ENCODE data around the gene RIC3. TPM values are rescaled to one million over a fixed set of nuclear protein-coding genes. Genes with fewer than 3 reads are reported as not detected.

Gene RIC3
- 1 to 10 TPM; 3.2 to 7.3 (median 5.7) TPM for polyA plus RNA-seq (ENCODE audit: low read depth in 6 of 6)

- Mint-ChIP-seq H3K4me1 (peaks cover 26 to 50% (median 37%) of the 10 kb centered on the region in 3 donors), H3K36me3 (peaks cover 8 to 17% of the 10 kb centered on the region in 2 donors), H3K27me3 (peaks cover 20 to 53% (median 53%) of the 10 kb centered on the region in 3 donors), H3K9me3 (peaks cover 0 to 9% (median 4%) of the 10 kb centered on the region in 7 donors), H3K27ac (peak within 1 kb of the TSS in 5 of 6 donors; percentile 26 to 89 (median 79)), H3K4me3 (peak within 1 kb of the TSS; percentile 81 to 98 (median 96))
- DNase-seq: peak; percentile 61
- ATAC-seq (ENCODE audit: low read depth in 2 of 2): peak; percentile 91
Measured at GRCh38 chr11:8168485-8169257, at the start of gene RIC3. Gene RIC3, minus strand, starts transcription at chr11:8169025. Its CDS starts 36 bp downstream, at chr11:8168989.

- H3K4me3 Mint-ChIP-seq: no peak overlapping the region
- H3K36me3 Mint-ChIP-seq: no peaks in the 10 kb centered on the region
- no peak overlapping the region for H3K27ac Mint-ChIP-seq
- H3K4me1 Mint-ChIP-seq: no peaks in the 10 kb centered on the region
- ATAC-seq (ENCODE audit: low read depth in 2 of 2): no peak
- no peaks in the 10 kb centered on the region for H3K9me3 Mint-ChIP-seq
- no peak for DNase-seq
- peaks cover 0 to 12% (median 0%) of the 10 kb centered on the region in 3 donors for H3K27me3 Mint-ChIP-seq
Measured at GRCh38 chr11:8218409-8218808, 49.6 kb upstream of the RIC3 start.

- DNase-seq (no peak), ATAC-seq (ENCODE audit: low read depth in 2 of 2) (no peak)
- Mint-ChIP-seq H3K4me1 (no peaks in the 10 kb centered on the region), H3K4me3 (no peak overlapping the region), H3K27me3 (peaks cover 0 to 10% (median 0%) of the 10 kb centered on the region in 3 donors), H3K9me3 (no peaks in the 10 kb centered on the region), H3K36me3 (no peaks in the 10 kb centered on the region), H3K27ac (no peak overlapping the region)
Measured at GRCh38 chr11:8217926-8218325, 49.1 kb upstream of the RIC3 start.

- no peak overlapping the region for H3K4me3 Mint-ChIP-seq
- no peak overlapping the region for H3K27ac Mint-ChIP-seq
- no peaks in the 10 kb centered on the region for H3K4me1 Mint-ChIP-seq
- ATAC-seq (ENCODE audit: low read depth in 2 of 2) (no peak), DNase-seq (no peak)
- peaks cover 0 to 10% (median 0%) of the 10 kb centered on the region in 3 donors for H3K27me3 Mint-ChIP-seq
- no peaks in the 10 kb centered on the region for H3K36me3 Mint-ChIP-seq
- H3K9me3 Mint-ChIP-seq: no peaks in the 10 kb centered on the region
Measured at GRCh38 chr11:8217136-8217535, 48.3 kb upstream of the RIC3 start.

- Mint-ChIP-seq H3K4me3 (no peak overlapping the region), H3K27ac (no peak overlapping the region)
- DNase-seq: no peak
Measured at GRCh38 chr11:8213376-8213775, 44.6 kb upstream of the RIC3 start.

GRCh38 chr11:8209208-8209807, 40.5 kb upstream of the RIC3 start:
- ATAC-seq (ENCODE audit: low read depth in 2 of 2): peak; percentile 22 to 50
- Mint-ChIP-seq H3K27me3 (no peaks in the 10 kb centered on the region), H3K4me3 (peak overlapping the region in 3 of 8 donors; percentile 6 to 60 (median 35)), H3K27ac (peak overlapping the region in 3 of 6 donors; percentile 9 to 70 (median 27)), H3K9me3 (no peaks in the 10 kb centered on the region), H3K4me1 (peaks cover 28 to 48% (median 32%) of the 10 kb centered on the region in 3 donors), H3K36me3 (no peaks in the 10 kb centered on the region)
- DNase-seq: peak; percentile 58

More at GRCh38 chr11:8213376-8213775, 44.6 kb upstream of the RIC3 start:
- Mint-ChIP-seq H3K27me3 (peaks cover 0 to 10% (median 0%) of the 10 kb centered on the region in 3 donors), H3K9me3 (no peaks in the 10 kb centered on the region), H3K36me3 (no peaks in the 10 kb centered on the region), H3K4me1 (peaks cover 0 to 7% (median 4%) of the 10 kb centered on the region in 3 donors)
- ATAC-seq (ENCODE audit: low read depth in 2 of 2): no peak

- Mint-ChIP-seq H3K27me3 (no peaks in the 10 kb centered on the region), H3K9me3 (no peaks in the 10 kb centered on the region), H3K4me1 (peaks cover 44 to 67% (median 51%) of the 10 kb centered on the region in 3 donors), H3K27ac (peak overlapping the region; percentile 65 to 97 (median 91)), H3K36me3 (no peaks in the 10 kb centered on the region), H3K4me3 (peak overlapping the region; percentile 59 to 95 (median 89))
- DNase-seq: no peak
- ATAC-seq (ENCODE audit: low read depth in 2 of 2): no peak
Measured at GRCh38 chr11:8207080-8208000, 38.5 kb upstream of the RIC3 start.

GRCh38 chr11:8206251-8207079, 37.6 kb upstream of the RIC3 start:
- H3K4me1 Mint-ChIP-seq: peaks cover 53 to 76% (median 60%) of the 10 kb centered on the region in 3 donors
- peak overlapping the region; percentile 65 to 97 (median 91) for H3K27ac Mint-ChIP-seq
- H3K36me3 Mint-ChIP-seq: no peaks in the 10 kb centered on the region
- no peaks in the 10 kb centered on the region for H3K9me3 Mint-ChIP-seq
- DNase-seq (peak; percentile 69), ATAC-seq (ENCODE audit: low read depth in 2 of 2) (peak; percentile 50 to 56)
- no peaks in the 10 kb centered on the region for H3K27me3 Mint-ChIP-seq
- H3K4me3 Mint-ChIP-seq: peak overlapping the region; percentile 59 to 95 (median 89)

- no peak for DNase-seq
- Mint-ChIP-seq H3K9me3 (no peaks in the 10 kb centered on the region), H3K4me1 (peaks cover 55 to 78% (median 62%) of the 10 kb centered on the region in 3 donors), H3K4me3 (peak overlapping the region in 7 of 8 donors; percentile 74 to 95 (median 90)), H3K36me3 (no peaks in the 10 kb centered on the region), H3K27me3 (no peaks in the 10 kb centered on the region), H3K27ac (peak overlapping the region in 4 of 6 donors; percentile 65 to 97 (median 89))
- no peak for ATAC-seq (ENCODE audit: low read depth in 2 of 2)
Measured at GRCh38 chr11:8205566-8205965, 36.7 kb upstream of the RIC3 start.

- no peaks in the 10 kb centered on the region for H3K27me3 Mint-ChIP-seq
- DNase-seq: no peak
- H3K9me3 Mint-ChIP-seq: no peaks in the 10 kb centered on the region
- peak overlapping the region in 3 of 8 donors; percentile 6 to 72 (median 15) for H3K4me3 Mint-ChIP-seq
- ATAC-seq (ENCODE audit: low read depth in 2 of 2): no peak
- peaks cover 55 to 77% (median 65%) of the 10 kb centered on the region in 3 donors for H3K4me1 Mint-ChIP-seq
- no peaks in the 10 kb centered on the region for H3K36me3 Mint-ChIP-seq
- H3K27ac Mint-ChIP-seq: peak overlapping the region in 3 of 6 donors; percentile 61 to 89 (median 72)
Measured at GRCh38 chr11:8204596-8204995, 35.8 kb upstream of the RIC3 start.

GRCh38 chr11:8204025-8204424, 35.2 kb upstream of the RIC3 start:
- Mint-ChIP-seq H3K27me3 (no peaks in the 10 kb centered on the region), H3K9me3 (no peaks in the 10 kb centered on the region), H3K27ac (peak overlapping the region in 4 of 6 donors; percentile 18 to 92 (median 48)), H3K4me1 (peaks cover 51 to 77% (median 68%) of the 10 kb centered on the region in 3 donors), H3K4me3 (peak overlapping the region in 5 of 8 donors; percentile 6 to 48 (median 25)), H3K36me3 (no peaks in the 10 kb centered on the region)
- DNase-seq: no peak
- no peak for ATAC-seq (ENCODE audit: low read depth in 2 of 2)

- ATAC-seq (ENCODE audit: low read depth in 2 of 2) (no peak), DNase-seq (no peak)
- no peaks in the 10 kb centered on the region for H3K27me3 Mint-ChIP-seq
- peak overlapping the region in 4 of 6 donors; percentile 44 to 98 (median 74) for H3K27ac Mint-ChIP-seq
- no peaks in the 10 kb centered on the region for H3K36me3 Mint-ChIP-seq
- H3K9me3 Mint-ChIP-seq: no peaks in the 10 kb centered on the region
- H3K4me1 Mint-ChIP-seq: peaks cover 51 to 76% (median 68%) of the 10 kb centered on the region in 3 donors
- H3K4me3 Mint-ChIP-seq: peak overlapping the region in 6 of 8 donors; percentile 21 to 89 (median 64)
Measured at GRCh38 chr11:8203414-8203715, 34.5 kb upstream of the RIC3 start.
